ENCODE data around the gene ATG5. TPM values are rescaled to one million over a fixed set of nuclear protein-coding genes. Genes with fewer than 3 reads are reported as not detected.

The ATG5 gene
- total RNA-seq, 4 donors from 2014 or later: 26.1 to 43.3 (median 30.6) TPM

GRCh38 chr6:106167096-106167814, 158.3 kb downstream of the ATG5 start:
- WGBS, 2 donors (ENCODE audit: low coverage in 1 of 2): 74 to 100% methylated on average over 1 to 6 of the region's 6 CpGs
- H3K27me3 ChIP-seq: no peaks in the 10 kb centered on the region
- ATAC-seq: no peak
- no peaks in the 10 kb centered on the region for H3K9me3 ChIP-seq
- H3K4me3 ChIP-seq: no peak overlapping the region
- no peak overlapping the region for H3K27ac ChIP-seq
- no peaks in the 10 kb centered on the region for H3K36me3 ChIP-seq
- TF ChIP-seq POLR2A (IDR thresholded peaks at IDR 0.05): no peak
- H3K4me1 ChIP-seq: no peaks in the 10 kb centered on the region

- no peak overlapping the region for H3K27ac ChIP-seq
- TF ChIP-seq POLR2A (IDR thresholded peaks at IDR 0.05): no peak
- no peak for TF ChIP-seq CTCF (IDR thresholded peaks at IDR 0.05)
- TF ChIP-seq POLR2AphosphoS5 (IDR thresholded peaks at IDR 0.05): no peak
- no peak for TF ChIP-seq EP300 (IDR thresholded peaks at IDR 0.05)
- no peak overlapping the region for H3K4me3 ChIP-seq
- H3K4me1 ChIP-seq: no peaks in the 10 kb centered on the region
- no peak for ATAC-seq
- no peaks in the 10 kb centered on the region for H3K9me3 ChIP-seq
- no peaks in the 10 kb centered on the region for H3K36me3 ChIP-seq
- WGBS, 2 donors (ENCODE audit: low coverage in 1 of 2): 95% methylated on average over 3 of the region's 3 CpGs
- no peaks in the 10 kb centered on the region for H3K27me3 ChIP-seq
Observed at GRCh38 chr6:106165885-106166485, 159.6 kb downstream of the ATG5 start.

GRCh38 chr6:106163966-106164877, 161.3 kb downstream of the ATG5 start:
- Histone ChIP-seq H3K27me3 (no peaks in the 10 kb centered on the region), H3K9me3 (no peaks in the 10 kb centered on the region), H3K4me1 (no peaks in the 10 kb centered on the region), H3K4me3 (peak overlapping the region in 1 of 2 donors; percentile 6), H3K27ac (peak overlapping the region in 3 of 4 donors; percentile 44 to 61 (median 46)), H3K36me3 (no peaks in the 10 kb centered on the region)
- TF ChIP-seq CTCF (IDR thresholded peaks at IDR 0.05): no peak
- no peak for TF ChIP-seq POLR2A (IDR thresholded peaks at IDR 0.05)
- no peak for TF ChIP-seq EP300 (IDR thresholded peaks at IDR 0.05)
- TF ChIP-seq POLR2AphosphoS5 (IDR thresholded peaks at IDR 0.05): no peak
- ATAC-seq: peak; percentile 80
- 62 to 64% methylated on average over 7 to 9 of the region's 17 CpGs for WGBS, 2 donors (ENCODE audit: low coverage in 1 of 2)

GRCh38 chr6:106163446-106163965, 162.1 kb downstream of the ATG5 start:
- no peaks in the 10 kb centered on the region for H3K36me3 ChIP-seq
- H3K4me1 ChIP-seq: no peaks in the 10 kb centered on the region
- peak overlapping the region in 1 of 2 donors; percentile 6 for H3K4me3 ChIP-seq
- no peaks in the 10 kb centered on the region for H3K9me3 ChIP-seq
- ATAC-seq: peak; percentile 50
- no peak for TF ChIP-seq POLR2AphosphoS5 (IDR thresholded peaks at IDR 0.05)
- no peak for TF ChIP-seq POLR2A (IDR thresholded peaks at IDR 0.05)
- no peak for TF ChIP-seq CTCF (IDR thresholded peaks at IDR 0.05)
- no peak for TF ChIP-seq EP300 (IDR thresholded peaks at IDR 0.05)
- H3K27me3 ChIP-seq: no peaks in the 10 kb centered on the region
- 40 to 43% methylated on average over 1 to 5 of the region's 7 CpGs for WGBS, 2 donors (ENCODE audit: low coverage in 1 of 2)
- H3K27ac ChIP-seq: peak overlapping the region in 3 of 4 donors; percentile 44 to 61 (median 46)

GRCh38 chr6:106162921-106163320, 162.6 kb downstream of the ATG5 start:
- Histone ChIP-seq H3K4me1 (no peaks in the 10 kb centered on the region), H3K27ac (peak overlapping the region in 1 of 4 donors; percentile 61), H3K27me3 (no peaks in the 10 kb centered on the region), H3K4me3 (no peak overlapping the region), H3K9me3 (no peaks in the 10 kb centered on the region), H3K36me3 (no peaks in the 10 kb centered on the region)
- TF ChIP-seq POLR2A (IDR thresholded peaks at IDR 0.05) (no peak), CTCF (IDR thresholded peaks at IDR 0.05) (no peak), EP300 (IDR thresholded peaks at IDR 0.05) (no peak), POLR2AphosphoS5 (IDR thresholded peaks at IDR 0.05) (no peak)
- WGBS, 2 donors (ENCODE audit: low coverage in 1 of 2): 91 to 100% methylated on average over 2 to 4 of the region's 4 CpGs
- no peak for ATAC-seq
